Lower leg skin (tissue), 4 donors: ENCODE results near the gene ANKFN1. TPM values are rescaled to one million over a fixed set of nuclear protein-coding genes. Genes with fewer than 3 reads are reported as not detected.

Experiments used
- DNase-seq, 2 donors: peaks; one replicate each; pipeline ENCODE4 v3.0.0-alpha.2; 2019; ENCODE audit warnings: low spot score in 2 of 2
- H3K4me3 ChIP-seq: fragments of 200-600 bp; sonication (generic); 2 replicates; pipeline ENCODE4 v1.5.1; 2017; ENCODE audit warnings: mild to moderate bottlenecking, low read depth; ENCODE audit not compliant: poor library complexity, severe bottlenecking
- CTCF ChIP-seq, 3 donors: fragments of 450-650 bp; IDR thresholded peaks; one replicate each; pipeline ENCODE4 v1.5.1; 2016; ENCODE audit warnings: antibody characterized with exemption in 3 of 3, mild to moderate bottlenecking in 3 of 3, moderate library complexity in 2 of 3
- POLR2A ChIP-seq, 2 donors: fragments of 450-650 bp; IDR thresholded peaks; one replicate each; pipeline ENCODE4 v1.6.1; 2016 to 2017; ENCODE audit warnings: antibody characterized with exemption in 2 of 2, mild to moderate bottlenecking in 1 of 2, moderate library complexity in 1 of 2
- whole genome bisulfite sequencing, 2 donors: methylation state at CpG; one replicate each; pipeline ENCODE4 v1.1.5; 2018; 5-methylcytosine and 5-hydroxymethylcytosine counted together
- intact Hi-C: fragments of 100-400 bp; cut with DNase I; formaldehyde crosslinking; loops from one replicate; pipeline ENCODE4 v1.15.0; 2023; ENCODE audit warnings: low total_unique reads
- total RNA-seq, 4 donors: library from RNA; depleted of rRNA; stranded (reverse); fragments of >200 nt; gene quantifications; one replicate each; pipeline ENCODE4 v1.1.0, GENCODE V29; 2016

The ANKFN1 gene
- total RNA-seq, 4 donors from 2014 or later = 1.1 to 3.1 (median 1.4) TPM

DNA sequence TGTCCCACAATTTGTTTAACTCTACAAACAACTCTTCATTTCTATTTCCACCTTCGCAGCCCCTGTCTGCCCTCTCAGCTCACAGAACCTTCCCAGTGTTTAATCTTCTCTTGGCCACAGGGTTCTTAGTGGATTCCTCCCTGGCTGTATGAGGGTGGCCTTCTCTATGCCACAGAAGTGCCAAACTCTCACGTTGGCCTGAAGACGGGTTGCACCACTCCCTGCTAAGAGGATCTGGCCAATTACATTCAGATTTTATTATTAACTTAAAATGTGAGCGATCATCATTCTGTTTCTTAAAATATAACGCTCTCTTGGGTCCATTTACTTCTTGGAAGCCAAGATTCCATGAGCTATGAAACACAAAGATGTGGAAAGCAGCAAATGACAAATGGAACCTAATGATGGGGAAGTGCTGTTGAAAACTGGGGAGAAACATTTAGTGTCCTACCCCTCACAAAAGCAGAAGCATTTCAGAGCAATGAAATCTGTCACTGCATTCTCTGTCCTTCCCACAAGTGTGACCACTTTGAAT, 348.9 kb downstream of the ANKFN1 start:
- WGBS, 2 donors = 47 to 50% methylated on average over 5 of the region's 5 CpGs
- DNase-seq = no peak
- H3K4me3 ChIP-seq = no peak overlapping the region
- intact Hi-C loops = no loop called here
- TF ChIP-seq POLR2A (IDR thresholded peaks at IDR 0.05) (no peak), CTCF (IDR thresholded peaks at IDR 0.05) (no peak)

- no peak for DNase-seq
- TF ChIP-seq CTCF (IDR thresholded peaks at IDR 0.05) (no peak), POLR2A (IDR thresholded peaks at IDR 0.05) (no peak)
- intact Hi-C loops = no loop called here
- no peak overlapping the region for H3K4me3 ChIP-seq
- 88 to 94% methylated on average over 2 of the region's 2 CpGs for WGBS, 2 donors
These were observed 352.0 kb downstream of the ANKFN1 start for GRCh38 chr17:56505154-56505756.

GRCh38 chr17:56506349-56506748, 353.1 kb downstream of the ANKFN1 start:
- intact Hi-C loops = no loop called here
- no peak for DNase-seq
- no peak for TF ChIP-seq CTCF (IDR thresholded peaks at IDR 0.05)
- TF ChIP-seq POLR2A (IDR thresholded peaks at IDR 0.05) = no peak
- no peak overlapping the region for H3K4me3 ChIP-seq

GRCh38 chr17:56510554-56511342, 357.5 kb downstream of the ANKFN1 start:
- WGBS, 2 donors = 96% methylated on average over 38 to 42 of the region's 46 CpGs
- no peak overlapping the region for H3K4me3 ChIP-seq
- no peak for DNase-seq
- TF ChIP-seq CTCF (IDR thresholded peaks at IDR 0.05) (no peak), POLR2A (IDR thresholded peaks at IDR 0.05) (no peak)
- intact Hi-C loops = no loop called here

- H3K4me3 ChIP-seq = no peak overlapping the region
- 62 to 65% methylated on average over 2 of the region's 2 CpGs for WGBS, 2 donors
- intact Hi-C loops = no loop called here
- DNase-seq = no peak
- TF ChIP-seq POLR2A (IDR thresholded peaks at IDR 0.05) (no peak), CTCF (IDR thresholded peaks at IDR 0.05) (no peak)
These were observed 361.0 kb downstream of the ANKFN1 start for GRCh38 chr17:56514264-56514663.
